ENCODE data around the gene LRRC3. TPM values are rescaled to one million over a fixed set of nuclear protein-coding genes. Genes with fewer than 3 reads are reported as not detected.

Gene LRRC3, protein sequence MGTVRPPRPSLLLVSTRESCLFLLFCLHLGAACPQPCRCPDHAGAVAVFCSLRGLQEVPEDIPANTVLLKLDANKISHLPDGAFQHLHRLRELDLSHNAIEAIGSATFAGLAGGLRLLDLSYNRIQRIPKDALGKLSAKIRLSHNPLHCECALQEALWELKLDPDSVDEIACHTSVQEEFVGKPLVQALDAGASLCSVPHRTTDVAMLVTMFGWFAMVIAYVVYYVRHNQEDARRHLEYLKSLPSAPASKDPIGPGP
- total RNA-seq: 0.60 and 1.1 TPM in 2 replicates

GRCh38 chr21:44454747-44455523 lies at the start of gene LRRC3:
Gene LRRC3, plus strand, starts transcription at chr21:44455510. Its CDS starts 1,135 bp downstream, at chr21:44456645.

Other genes starting within 250 kb of the LRRC3 start
- gene ICOSLG, start 214.6 kb upstream of the LRRC3 start, total RNA-seq: 0.98 and 1.3 TPM in 2 replicates
- gene DNMT3L, start 193.6 kb upstream of the LRRC3 start, total RNA-seq: not detected in 2 replicates
- gene AIRE, start 169.6 kb upstream of the LRRC3 start, total RNA-seq: not detected in 2 replicates
- 128 and 129 TPM in 2 replicates for gene PFKL, start 155.5 kb upstream of the LRRC3 start, total RNA-seq
- 8.0 and 12.0 TPM in 2 replicates for gene CFAP410, start 116.1 kb upstream of the LRRC3 start, total RNA-seq
- gene TRPM2, start 101.9 kb upstream of the LRRC3 start, total RNA-seq: not detected in 2 replicates
- not detected in 2 replicates for gene KRTAP10-1, start 84.7 kb downstream of the LRRC3 start, total RNA-seq
- gene KRTAP10-2, start 96.0 kb downstream of the LRRC3 start, total RNA-seq: not detected in 2 replicates
- gene KRTAP10-3, start 103.3 kb downstream of the LRRC3 start, total RNA-seq: not detected in 2 replicates
- gene KRTAP10-4, start 118.2 kb downstream of the LRRC3 start, total RNA-seq: not detected in 2 replicates
- gene KRTAP10-5, start 125.1 kb downstream of the LRRC3 start, total RNA-seq: not detected in 2 replicates
- gene KRTAP10-6, start 137.0 kb downstream of the LRRC3 start, total RNA-seq: not detected in 2 replicates
- gene KRTAP10-7, start 145.1 kb downstream of the LRRC3 start, total RNA-seq: not detected in 2 replicates
- gene KRTAP10-8, start 156.6 kb downstream of the LRRC3 start, total RNA-seq: not detected in 2 replicates
- not detected in 2 replicates for gene KRTAP10-9, start 171.6 kb downstream of the LRRC3 start, total RNA-seq
- not detected in 2 replicates for gene KRTAP10-10, start 181.8 kb downstream of the LRRC3 start, total RNA-seq
- not detected in 2 replicates for gene KRTAP10-11, start 190.9 kb downstream of the LRRC3 start, total RNA-seq
- not detected in 2 replicates for gene KRTAP12-4, start 199.1 kb downstream of the LRRC3 start, total RNA-seq
- not detected in 2 replicates for gene KRTAP12-3, start 202.4 kb downstream of the LRRC3 start, total RNA-seq
- gene KRTAP12-2, start 211.4 kb downstream of the LRRC3 start, total RNA-seq: not detected in 2 replicates
- gene KRTAP12-1, start 226.7 kb downstream of the LRRC3 start, total RNA-seq: not detected in 2 replicates
- not detected in 2 replicates for gene KRTAP10-12, start 241.7 kb downstream of the LRRC3 start, total RNA-seq